Rectal smooth muscle tissue (tissue), 1 donor: ENCODE results near the gene LARGE1.
A peak's percentile ranks its signal among the peaks of the same experiment; 100 is the strongest.
"Not testable (repeated sequence)": the region's sequence is repeated elsewhere in the genome, so short reads cannot be mapped to it uniquely, and the experiment has no call there.

Experiments
- H3K27ac ChIP-seq: one replicate; pipeline ENCODE4 v1.7.0; 2013; ENCODE audit warnings: low read depth, low read length, inconsistent platforms
- H3K27me3 ChIP-seq: one replicate; pipeline ENCODE4 v1.7.0; 2013; ENCODE audit warnings: low read length; ENCODE audit not compliant: control insufficient read depth, insufficient read depth
- H3K36me3 ChIP-seq: one replicate; pipeline ENCODE4 v1.7.0; 2013; ENCODE audit warnings: low read length; ENCODE audit not compliant: control insufficient read depth, insufficient read depth
- H3K4me1 ChIP-seq: one replicate; pipeline ENCODE4 v1.7.0; 2013; ENCODE audit warnings: low read length; ENCODE audit not compliant: control insufficient read depth, insufficient read depth
- H3K4me3 ChIP-seq: one replicate; pipeline ENCODE4 v1.7.0; 2013; ENCODE audit warnings: low read length
- H3K9ac ChIP-seq: one replicate; pipeline ENCODE4 v1.7.0; 2013; ENCODE audit warnings: low read length

LARGE1 gene

DNA sequence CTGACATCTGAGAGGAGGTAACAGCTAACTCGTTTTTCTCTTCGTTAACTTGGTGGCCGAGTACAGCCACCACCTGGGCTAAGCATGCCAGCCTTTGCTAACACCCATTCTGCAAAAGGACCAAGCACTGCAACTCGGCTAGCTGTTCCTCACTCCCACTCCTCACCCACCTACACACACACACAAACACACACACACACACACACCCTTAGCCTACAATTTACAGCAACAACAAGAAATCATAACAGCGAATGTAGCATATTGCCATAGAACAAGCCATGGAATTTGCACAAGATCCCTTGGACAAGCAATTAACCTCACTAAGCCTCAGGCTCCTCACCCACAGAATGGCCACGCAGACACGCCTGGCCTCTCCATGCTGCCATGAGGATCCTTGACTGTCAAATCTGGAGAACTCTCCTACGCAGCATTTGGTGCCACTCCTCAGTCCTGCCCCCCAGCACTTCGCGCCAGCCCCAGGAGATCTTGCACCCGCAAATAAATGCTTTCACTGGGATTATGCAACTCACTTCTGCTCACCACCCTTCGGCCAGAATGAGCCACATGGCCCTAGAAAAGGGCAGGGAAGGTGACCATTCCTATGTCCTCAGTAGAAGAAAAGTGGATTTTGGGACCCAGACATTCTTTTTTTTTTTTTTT lies 58.9 kb downstream of the LARGE1 start:
- no peak overlapping the region for H3K4me3 ChIP-seq
- no peak overlapping the region for H3K27ac ChIP-seq
- no peaks in the 10 kb centered on the region for H3K27me3 ChIP-seq
- no peak overlapping the region for H3K9ac ChIP-seq
- H3K4me1 ChIP-seq, result peaks cover 2% of the 10 kb centered on the region
- H3K36me3 ChIP-seq, result no peaks in the 10 kb centered on the region

DNA sequence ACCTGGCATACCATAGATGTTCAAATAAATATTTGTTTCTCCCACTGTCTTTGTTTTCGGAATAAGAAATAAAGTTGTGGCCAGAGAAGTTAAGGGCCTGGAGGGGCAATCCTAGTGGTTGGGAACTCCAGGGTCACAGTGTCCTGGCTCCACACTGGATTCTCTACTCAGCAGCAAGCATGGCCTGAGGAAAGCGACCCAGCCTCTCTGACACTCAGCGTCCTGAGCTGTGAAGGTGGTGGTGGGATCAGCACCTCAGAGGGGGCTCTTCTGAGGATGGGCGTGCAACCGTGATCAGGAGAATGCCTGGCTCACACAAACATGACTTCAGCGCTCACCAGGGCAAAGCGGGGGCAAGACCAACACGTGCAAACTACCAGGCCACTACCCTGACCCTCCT lies 59.9 kb downstream of the LARGE1 start:
- H3K4me1 ChIP-seq, result peaks cover 2% of the 10 kb centered on the region
- no peak overlapping the region for H3K27ac ChIP-seq
- no peaks in the 10 kb centered on the region for H3K36me3 ChIP-seq
- H3K9ac ChIP-seq, result no peak overlapping the region
- H3K27me3 ChIP-seq, result no peaks in the 10 kb centered on the region
- no peak overlapping the region for H3K4me3 ChIP-seq

DNA sequence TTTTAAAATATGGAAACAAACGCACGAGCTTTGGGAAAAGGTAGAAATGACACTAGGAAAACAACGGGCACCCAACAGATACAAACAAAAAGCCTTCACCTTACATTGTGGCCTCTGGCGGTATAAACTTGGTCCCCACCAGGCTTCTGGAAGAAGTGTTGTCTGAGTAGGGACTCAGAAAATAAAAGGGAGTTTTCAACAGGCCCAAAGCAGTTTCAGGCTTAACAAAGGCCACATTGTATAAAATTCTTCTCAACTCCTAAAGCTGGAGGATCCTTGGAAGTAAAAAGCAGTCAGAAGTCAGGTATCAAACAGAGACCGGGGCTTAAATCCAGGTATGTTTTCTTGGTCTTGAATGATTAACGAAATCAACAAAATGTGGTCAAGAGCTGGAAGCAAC lies 61.0 kb downstream of the LARGE1 start:
- Histone ChIP-seq H3K4me3 (no peak overlapping the region), H3K9ac (no peak overlapping the region), H3K36me3 (no peaks in the 10 kb centered on the region), H3K4me1 (no peaks in the 10 kb centered on the region), H3K27me3 (no peaks in the 10 kb centered on the region), H3K27ac (no peak overlapping the region)

DNA sequence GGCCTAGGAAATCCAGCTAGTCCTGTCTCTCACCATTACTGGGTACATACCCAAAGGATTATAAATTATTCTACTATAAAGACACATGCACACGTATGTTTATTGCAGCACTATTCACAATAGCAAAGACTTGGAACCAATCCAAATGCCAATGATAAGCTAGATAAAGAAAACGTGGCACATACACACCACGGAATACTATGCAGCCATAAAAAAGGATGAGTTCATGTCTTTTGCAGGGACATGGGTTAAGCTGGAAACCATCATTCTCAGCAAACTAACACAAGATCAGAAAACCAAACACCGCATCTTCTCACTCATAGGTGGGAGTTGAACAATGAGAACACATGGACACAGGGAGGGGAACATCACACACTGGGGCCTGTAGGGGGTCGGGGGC lies 61.6 kb downstream of the LARGE1 start:
- not testable (repeated sequence) for H3K27ac ChIP-seq, H3K27me3 ChIP-seq, H3K9ac ChIP-seq, H3K4me3 ChIP-seq, H3K36me3 ChIP-seq, H3K4me1 ChIP-seq

DNA sequence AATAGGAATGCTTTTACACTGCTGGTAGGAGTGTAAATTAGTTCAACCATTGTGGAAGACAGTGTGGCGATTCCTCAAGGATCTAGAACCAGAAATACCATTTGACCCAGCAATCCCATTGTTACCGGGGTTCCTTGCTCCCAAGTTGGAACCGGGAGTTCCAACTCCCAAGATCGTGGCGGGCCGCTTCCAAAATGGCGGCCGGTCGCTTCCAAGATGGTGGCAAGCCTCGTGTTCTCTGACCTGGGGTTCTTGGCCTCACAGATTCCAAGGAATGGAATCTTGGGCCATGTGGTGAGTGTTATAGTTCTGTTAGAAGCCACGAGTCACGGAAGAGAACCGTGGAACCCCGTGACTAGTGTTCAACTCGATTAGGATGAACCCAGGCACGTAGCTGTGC lies 62.5 kb downstream of the LARGE1 start:
- not testable (repeated sequence) for H3K9ac ChIP-seq, H3K36me3 ChIP-seq, H3K27me3 ChIP-seq, H3K4me3 ChIP-seq, H3K4me1 ChIP-seq, H3K27ac ChIP-seq

DNA sequence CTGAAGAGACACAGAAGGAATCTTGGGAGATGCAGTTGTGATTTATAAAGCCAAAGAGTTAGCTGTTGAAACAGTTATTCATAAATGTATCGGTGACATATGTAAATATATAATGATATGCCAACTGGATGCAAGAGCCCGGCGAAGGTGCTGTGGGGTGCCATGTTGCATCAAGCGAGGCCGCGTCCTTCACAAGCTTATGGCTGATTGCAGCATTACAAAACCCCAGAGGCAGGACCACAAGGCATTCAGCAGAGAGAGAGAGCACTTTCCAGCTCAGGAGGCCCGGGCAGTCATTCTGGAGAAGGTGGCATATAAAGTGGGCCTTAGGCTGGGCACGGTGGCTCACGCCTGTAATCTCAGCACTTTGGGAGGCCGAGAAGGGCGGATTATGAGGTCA lies 65.6 kb downstream of the LARGE1 start:
- no peak overlapping the region for H3K4me3 ChIP-seq
- no peaks in the 10 kb centered on the region for H3K36me3 ChIP-seq
- H3K4me1 ChIP-seq, result peaks cover 7% of the 10 kb centered on the region
- no peaks in the 10 kb centered on the region for H3K27me3 ChIP-seq
- no peak overlapping the region for H3K9ac ChIP-seq
- no peak overlapping the region for H3K27ac ChIP-seq

DNA sequence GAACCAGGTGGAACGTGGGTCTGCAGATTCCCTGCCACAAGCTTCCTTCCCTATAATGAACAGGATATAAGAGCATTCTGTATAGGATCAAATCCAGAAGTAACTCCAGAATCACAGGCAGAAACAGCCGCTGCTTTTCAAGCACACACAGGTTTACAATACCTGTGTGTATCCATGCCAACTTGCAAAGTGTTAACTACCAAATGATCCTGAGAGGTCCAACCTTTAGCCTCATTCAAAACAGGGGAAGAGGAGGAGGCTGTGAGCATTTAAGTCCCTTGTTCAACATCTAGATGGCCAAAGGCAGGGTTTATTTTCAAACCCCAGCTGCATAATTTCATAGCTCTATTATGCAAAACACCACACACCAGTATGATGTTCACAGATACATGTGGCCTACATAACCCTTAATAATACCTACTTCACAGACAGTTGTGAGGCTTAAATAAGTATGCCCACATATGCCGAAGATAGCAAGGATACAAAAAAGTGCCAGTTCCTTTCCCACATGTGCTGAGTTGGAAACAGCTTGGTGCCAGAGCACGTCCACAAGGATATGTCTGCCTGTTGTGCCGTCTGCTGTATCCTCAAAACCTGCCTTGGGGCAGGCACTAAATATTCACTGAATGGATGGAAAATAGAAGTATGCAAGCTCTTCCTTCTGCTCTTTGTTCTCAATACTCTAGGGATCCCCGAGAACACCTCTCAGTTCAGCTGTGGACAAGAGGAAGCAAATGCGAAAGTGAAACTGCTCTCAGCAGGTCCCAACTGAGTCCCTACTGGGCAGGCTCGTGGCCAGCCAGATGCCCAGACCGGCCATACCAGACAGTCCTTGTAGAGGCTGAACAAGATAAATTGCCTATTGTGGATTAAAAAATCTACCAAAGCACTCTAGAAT lies 66.8 kb downstream of the LARGE1 start:
- no peaks in the 10 kb centered on the region for H3K27me3 ChIP-seq
- peaks cover 7% of the 10 kb centered on the region for H3K4me1 ChIP-seq
- no peak overlapping the region for H3K9ac ChIP-seq
- no peaks in the 10 kb centered on the region for H3K36me3 ChIP-seq
- peak overlapping the region; percentile 60 for H3K4me3 ChIP-seq
- H3K27ac ChIP-seq, result peak overlapping the region; percentile 38

DNA sequence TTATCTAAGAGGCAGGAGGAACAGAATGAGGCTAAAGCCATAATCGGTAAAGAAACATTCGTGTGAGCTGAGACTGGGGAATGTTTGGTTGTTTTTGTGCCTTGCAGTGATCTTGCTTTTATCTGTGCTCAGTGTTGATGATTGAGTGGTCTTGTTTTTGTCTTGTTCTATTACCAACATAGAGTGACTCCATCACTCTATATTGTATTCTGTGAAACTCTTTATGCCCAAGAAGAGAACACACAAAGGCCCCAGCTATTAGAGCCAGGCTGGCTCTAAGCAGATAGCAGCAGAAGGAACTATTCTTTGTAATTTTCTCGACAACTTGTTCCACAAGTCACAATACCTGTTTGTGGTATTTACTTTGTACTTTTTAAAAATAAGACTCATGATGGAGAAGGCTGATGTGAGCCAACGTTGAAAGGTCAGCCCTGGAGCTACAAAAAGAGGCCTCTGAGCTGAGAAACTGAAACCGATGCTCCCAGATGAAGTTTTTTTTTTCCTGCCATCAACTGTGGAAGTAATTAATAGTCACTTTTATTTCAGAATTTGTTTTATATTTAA lies 68.4 kb downstream of the LARGE1 start:
- H3K27ac ChIP-seq, result peak overlapping the region; percentile 57
- no peak overlapping the region for H3K9ac ChIP-seq
- no peaks in the 10 kb centered on the region for H3K36me3 ChIP-seq
- H3K4me1 ChIP-seq, result peaks cover 7% of the 10 kb centered on the region
- H3K27me3 ChIP-seq, result no peaks in the 10 kb centered on the region
- peak overlapping the region; percentile 37 for H3K4me3 ChIP-seq

DNA sequence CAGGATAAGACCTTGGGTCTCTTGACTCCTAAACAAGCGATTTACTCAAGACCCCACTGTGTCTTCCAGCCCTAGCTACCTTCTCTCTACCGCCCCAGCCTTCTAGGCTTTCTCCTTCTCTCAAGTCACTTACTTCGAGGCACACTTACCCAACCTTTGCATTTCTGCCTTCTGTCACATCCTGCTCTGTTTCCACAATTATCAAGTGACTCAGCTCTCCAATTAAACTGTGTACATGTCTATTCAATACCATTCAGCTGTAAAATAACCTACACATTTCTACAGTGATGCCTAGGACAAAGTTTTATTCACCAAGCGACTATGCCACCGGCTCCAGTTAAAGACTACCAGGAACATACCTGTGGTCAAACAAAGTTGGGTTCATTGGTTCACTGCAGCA lies 69.0 kb downstream of the LARGE1 start:
- no peak overlapping the region for H3K4me3 ChIP-seq
- H3K27me3 ChIP-seq, result no peaks in the 10 kb centered on the region
- no peak overlapping the region for H3K9ac ChIP-seq
- no peak overlapping the region for H3K27ac ChIP-seq
- peaks cover 7% of the 10 kb centered on the region for H3K4me1 ChIP-seq
- no peaks in the 10 kb centered on the region for H3K36me3 ChIP-seq

DNA sequence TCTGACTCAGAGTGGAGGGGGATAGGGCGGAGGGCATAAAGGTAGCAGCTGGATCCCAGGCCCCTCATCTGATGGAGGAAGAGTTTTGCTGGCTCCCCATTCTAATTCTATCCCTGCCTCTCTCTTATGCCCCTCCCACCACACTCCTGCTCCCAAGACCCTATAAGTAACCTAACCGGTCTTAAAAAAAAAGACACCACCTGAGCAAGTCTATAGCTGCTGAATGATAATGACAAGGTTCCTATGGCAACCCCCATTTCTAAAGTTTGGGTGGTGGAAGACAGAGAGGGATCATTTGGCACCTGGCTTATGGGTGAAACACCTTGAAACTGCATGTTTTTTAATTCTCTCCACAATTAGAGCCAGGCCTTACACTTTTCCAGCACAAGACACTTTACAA lies 69.6 kb downstream of the LARGE1 start:
- no peak overlapping the region for H3K4me3 ChIP-seq
- H3K36me3 ChIP-seq, result no peaks in the 10 kb centered on the region
- H3K4me1 ChIP-seq, result peaks cover 7% of the 10 kb centered on the region
- H3K27ac ChIP-seq, result no peak overlapping the region
- no peaks in the 10 kb centered on the region for H3K27me3 ChIP-seq
- H3K9ac ChIP-seq, result no peak overlapping the region

DNA sequence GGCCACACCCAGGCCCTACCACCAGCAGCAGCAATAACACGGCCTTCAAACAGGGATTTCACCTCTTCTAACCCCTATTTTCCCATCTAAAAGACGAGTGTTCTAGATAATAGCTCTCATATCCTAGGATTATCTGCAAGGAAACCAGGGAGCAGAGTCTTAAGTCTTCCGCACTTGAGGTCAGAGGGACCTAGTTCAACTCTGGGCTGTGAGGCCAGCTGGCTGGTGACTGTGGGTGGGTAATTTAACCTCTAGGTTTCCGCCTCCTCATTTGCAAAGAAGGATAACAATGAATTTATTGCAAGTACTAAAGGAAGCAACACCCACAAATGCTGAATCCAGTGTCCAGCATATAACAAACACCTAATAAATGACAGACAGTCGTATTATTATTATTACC lies 70.1 kb downstream of the LARGE1 start:
- peaks cover 7% of the 10 kb centered on the region for H3K4me1 ChIP-seq
- no peak overlapping the region for H3K4me3 ChIP-seq
- H3K9ac ChIP-seq, result no peak overlapping the region
- H3K36me3 ChIP-seq, result no peaks in the 10 kb centered on the region
- H3K27ac ChIP-seq, result no peak overlapping the region
- no peaks in the 10 kb centered on the region for H3K27me3 ChIP-seq

DNA sequence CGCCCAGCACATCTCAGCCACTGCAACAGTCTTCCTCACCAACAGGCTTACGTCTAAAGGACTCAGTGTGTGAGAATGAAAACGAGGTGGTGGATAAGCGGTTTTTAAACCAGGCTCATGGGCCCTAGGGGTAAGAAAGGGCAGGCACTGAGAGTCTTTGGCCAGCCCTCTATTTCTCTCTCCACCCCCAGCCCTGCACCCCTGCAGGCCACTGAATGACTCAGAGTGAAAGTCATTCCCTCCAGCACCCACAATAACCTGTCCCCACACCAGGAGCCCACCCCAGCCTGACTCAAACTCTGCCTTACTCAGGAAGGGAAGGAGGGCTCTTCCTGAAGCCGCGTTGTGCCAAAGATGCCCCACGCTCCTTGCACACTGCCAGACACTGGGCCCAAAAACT lies 72.0 kb downstream of the LARGE1 start:
- no peaks in the 10 kb centered on the region for H3K36me3 ChIP-seq
- H3K27ac ChIP-seq, result no peak overlapping the region
- H3K9ac ChIP-seq, result no peak overlapping the region
- peaks cover 4% of the 10 kb centered on the region for H3K4me1 ChIP-seq
- H3K4me3 ChIP-seq, result no peak overlapping the region
- no peaks in the 10 kb centered on the region for H3K27me3 ChIP-seq
